Measurements from ENCODE around the gene OTOF. TPM values are rescaled to one million over a fixed set of nuclear protein-coding genes. Genes with fewer than 3 reads are reported as not detected.

Gene OTOF
- total RNA-seq, 4 donors from 2014 or later = 0.21 TPM; not detected in 3

DNA sequence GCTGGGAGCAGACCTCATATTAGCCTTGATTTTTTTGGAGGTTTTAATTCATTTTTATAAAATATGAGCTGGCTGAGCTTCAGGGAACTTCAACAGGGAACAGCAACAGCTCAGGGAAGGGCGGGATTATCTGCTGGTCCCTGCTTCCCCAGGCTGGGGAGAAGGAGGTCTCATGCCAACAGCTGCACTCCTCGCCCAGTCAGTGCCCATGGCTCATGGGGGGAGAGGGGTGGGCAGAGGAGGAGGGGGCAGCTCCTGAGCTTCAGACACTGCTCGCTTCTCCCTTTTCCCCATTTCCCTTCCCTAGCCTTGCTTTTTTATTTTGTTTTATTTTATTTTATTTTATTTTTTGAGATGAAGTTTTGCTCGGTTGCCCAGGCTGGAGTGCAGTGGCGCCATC, 442 bp upstream of the OTOF start:
- no peak for DNase-seq
- Histone ChIP-seq H3K4me1 (no peaks in the 10 kb centered on the region), H3K9me3 (no peaks in the 10 kb centered on the region), H3K4me3 (no peak overlapping the region), H3K27me3 (no peaks in the 10 kb centered on the region), H3K36me3 (no peaks in the 10 kb centered on the region), H3K27ac (no peak overlapping the region)
- intact Hi-C loops (cut with DNase I; ENCODE audit: low total_unique reads) = no loop called here
- no peak for TF ChIP-seq POLR2A (IDR thresholded peaks at IDR 0.05)
- TF ChIP-seq, protein P1, sequence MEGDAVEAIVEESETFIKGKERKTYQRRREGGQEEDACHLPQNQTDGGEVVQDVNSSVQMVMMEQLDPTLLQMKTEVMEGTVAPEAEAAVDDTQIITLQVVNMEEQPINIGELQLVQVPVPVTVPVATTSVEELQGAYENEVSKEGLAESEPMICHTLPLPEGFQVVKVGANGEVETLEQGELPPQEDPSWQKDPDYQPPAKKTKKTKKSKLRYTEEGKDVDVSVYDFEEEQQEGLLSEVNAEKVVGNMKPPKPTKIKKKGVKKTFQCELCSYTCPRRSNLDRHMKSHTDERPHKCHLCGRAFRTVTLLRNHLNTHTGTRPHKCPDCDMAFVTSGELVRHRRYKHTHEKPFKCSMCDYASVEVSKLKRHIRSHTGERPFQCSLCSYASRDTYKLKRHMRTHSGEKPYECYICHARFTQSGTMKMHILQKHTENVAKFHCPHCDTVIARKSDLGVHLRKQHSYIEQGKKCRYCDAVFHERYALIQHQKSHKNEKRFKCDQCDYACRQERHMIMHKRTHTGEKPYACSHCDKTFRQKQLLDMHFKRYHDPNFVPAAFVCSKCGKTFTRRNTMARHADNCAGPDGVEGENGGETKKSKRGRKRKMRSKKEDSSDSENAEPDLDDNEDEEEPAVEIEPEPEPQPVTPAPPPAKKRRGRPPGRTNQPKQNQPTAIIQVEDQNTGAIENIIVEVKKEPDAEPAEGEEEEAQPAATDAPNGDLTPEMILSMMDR (IDR thresholded peaks at IDR 0.05) = no peak

DNA sequence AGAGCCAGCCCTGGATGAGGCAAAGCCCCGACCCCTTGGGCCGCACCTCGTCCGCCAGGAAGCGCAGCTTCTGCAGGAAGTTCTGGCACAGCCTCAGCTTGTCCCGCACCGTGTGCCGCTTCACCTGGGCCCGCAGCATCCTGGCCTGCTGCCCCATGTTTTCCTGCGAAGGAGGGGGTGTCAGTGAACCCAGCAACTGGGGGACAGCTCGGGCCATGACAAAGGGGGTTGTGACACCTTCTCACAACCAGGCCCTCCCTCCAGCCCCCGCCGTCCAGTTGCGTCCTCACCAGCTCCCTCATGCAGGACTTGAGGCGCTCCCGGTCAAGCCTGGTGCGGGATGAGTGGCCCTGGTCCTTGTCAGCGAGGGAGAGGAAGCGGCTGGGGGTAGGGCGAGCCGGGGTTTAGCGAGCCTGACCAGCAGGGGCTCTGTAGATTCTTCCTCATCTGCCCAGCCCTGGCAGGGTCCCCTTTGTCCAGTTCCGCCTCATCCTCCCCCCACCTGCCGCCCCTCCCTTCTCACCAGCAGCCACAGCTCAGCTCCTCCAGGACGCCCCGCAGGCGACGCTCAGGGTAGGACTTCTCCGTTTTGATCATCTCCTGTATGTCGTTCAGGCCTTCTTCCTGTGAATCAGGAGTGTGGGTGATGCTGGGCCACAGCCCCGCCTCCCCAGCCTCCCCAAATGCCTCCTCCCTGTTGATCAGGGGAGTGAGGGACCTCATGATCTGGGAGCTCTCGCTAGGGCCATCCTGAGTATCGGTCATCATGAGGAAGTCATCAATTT, 606 bp downstream of the OTOF start:
- DNase-seq = no peak
- H3K36me3 ChIP-seq = no peaks in the 10 kb centered on the region
- H3K9me3 ChIP-seq = no peaks in the 10 kb centered on the region
- no peaks in the 10 kb centered on the region for H3K27me3 ChIP-seq
- TF ChIP-seq, protein P1 (IDR thresholded peaks at IDR 0.05) = no peak
- TF ChIP-seq POLR2A (IDR thresholded peaks at IDR 0.05) = no peak
- H3K4me3 ChIP-seq = no peak overlapping the region
- H3K4me1 ChIP-seq = no peaks in the 10 kb centered on the region
- intact Hi-C loops (cut with DNase I; ENCODE audit: low total_unique reads) = no loop called here
- no peak overlapping the region for H3K27ac ChIP-seq

DNA sequence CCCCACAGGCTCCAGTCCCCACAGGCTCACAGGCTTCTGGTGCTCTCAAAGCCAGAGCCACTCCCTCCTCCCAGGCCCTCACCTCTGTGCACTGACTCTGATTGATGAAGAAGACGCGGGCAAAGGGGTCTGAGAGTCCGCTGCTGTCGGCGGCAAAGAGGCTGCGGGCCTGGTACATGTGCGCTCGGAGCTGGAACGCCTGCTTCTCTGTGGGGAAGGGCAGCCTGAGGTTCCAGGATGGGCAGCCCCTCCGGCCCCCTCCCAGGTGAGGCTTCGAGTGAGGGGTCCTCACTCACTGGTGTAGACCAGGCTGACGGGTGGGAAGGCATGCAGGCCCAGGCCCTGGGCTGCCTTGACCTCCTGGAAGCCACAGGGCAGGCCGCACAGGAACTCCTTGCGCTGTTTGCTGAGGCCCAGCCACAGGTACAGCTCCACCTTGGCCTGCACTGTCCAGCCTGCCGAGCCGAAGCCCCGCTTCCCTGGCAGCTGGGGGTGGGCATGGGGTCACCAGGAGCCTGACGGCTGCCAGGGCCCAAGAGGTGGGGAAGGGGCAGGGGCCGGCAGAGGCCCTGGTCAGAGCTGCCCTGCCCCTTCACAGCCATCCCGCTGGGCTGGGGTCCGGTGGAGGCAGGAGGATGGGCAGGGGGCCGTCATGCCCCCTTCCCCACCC, 2.0 kb downstream of the OTOF start:
- TF ChIP-seq POLR2A (IDR thresholded peaks at IDR 0.05) = no peak
- TF ChIP-seq, protein P1 (IDR thresholded peaks at IDR 0.05) = no peak
- Histone ChIP-seq H3K27me3 (no peaks in the 10 kb centered on the region), H3K9me3 (no peaks in the 10 kb centered on the region), H3K27ac (no peak overlapping the region), H3K4me1 (no peaks in the 10 kb centered on the region), H3K36me3 (no peaks in the 10 kb centered on the region), H3K4me3 (no peak overlapping the region)
- DNase-seq = no peak
- intact Hi-C loops (cut with DNase I; ENCODE audit: low total_unique reads) = no loop called here

DNA sequence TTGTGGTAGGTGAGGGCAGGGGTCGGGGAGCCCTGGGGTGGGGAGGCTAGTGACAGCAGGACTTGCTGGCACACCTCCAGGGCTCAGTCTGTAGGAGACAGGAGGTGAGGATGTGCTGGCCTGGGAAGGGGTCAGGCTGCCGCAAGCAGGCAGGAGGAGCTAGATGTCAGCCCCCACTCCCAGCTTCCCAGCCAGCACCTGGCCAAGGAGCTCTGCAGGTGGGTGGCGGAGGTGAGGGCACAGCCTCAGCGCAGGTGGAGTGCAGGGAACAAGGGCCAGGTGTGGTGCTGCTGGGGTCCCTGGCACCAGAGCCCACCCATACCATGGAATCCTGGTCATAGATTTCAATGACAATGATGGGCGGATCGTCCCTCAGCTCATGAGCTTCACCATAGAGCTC, 2.9 kb downstream of the OTOF start:
- no peaks in the 10 kb centered on the region for H3K9me3 ChIP-seq
- H3K36me3 ChIP-seq = no peaks in the 10 kb centered on the region
- H3K27ac ChIP-seq = no peak overlapping the region
- no peak for DNase-seq
- intact Hi-C loops (cut with DNase I; ENCODE audit: low total_unique reads) = no loop called here
- TF ChIP-seq, protein P1 (IDR thresholded peaks at IDR 0.05) = no peak
- no peak for TF ChIP-seq POLR2A (IDR thresholded peaks at IDR 0.05)
- H3K4me1 ChIP-seq = no peaks in the 10 kb centered on the region
- H3K27me3 ChIP-seq = no peaks in the 10 kb centered on the region
- H3K4me3 ChIP-seq = no peak overlapping the region

DNA sequence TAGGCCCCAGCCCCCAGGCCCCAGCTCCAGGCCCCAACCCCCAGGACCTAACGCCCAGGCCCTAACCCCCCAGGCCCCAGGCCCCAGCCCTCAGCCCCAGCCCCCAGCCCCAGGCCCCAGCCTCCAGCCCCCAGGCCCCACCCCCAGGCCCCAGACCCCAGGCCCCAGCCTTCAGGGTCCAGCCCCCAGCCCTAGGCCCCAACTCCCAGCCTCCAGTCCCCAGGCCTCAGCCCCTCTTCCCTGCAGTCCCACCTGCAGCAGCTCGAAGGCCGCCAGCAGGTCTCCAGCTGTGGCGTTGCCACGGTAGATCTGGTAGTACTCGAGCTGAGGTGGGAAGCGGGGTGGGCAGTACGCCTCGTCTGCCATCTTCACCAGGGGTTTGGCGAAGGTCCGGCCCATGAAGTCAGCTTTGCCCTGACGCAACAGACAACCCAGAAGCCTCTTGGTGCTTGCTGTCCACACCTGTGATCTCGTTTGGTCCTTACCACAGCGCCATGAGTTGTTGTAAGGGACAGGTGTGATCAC, 3.6 kb downstream of the OTOF start:
- no peak overlapping the region for H3K27ac ChIP-seq
- intact Hi-C loops (cut with DNase I; ENCODE audit: low total_unique reads) = no loop called here
- H3K36me3 ChIP-seq = no peaks in the 10 kb centered on the region
- TF ChIP-seq, protein P1 (IDR thresholded peaks at IDR 0.05) = no peak
- TF ChIP-seq POLR2A (IDR thresholded peaks at IDR 0.05) = no peak
- no peak overlapping the region for H3K4me3 ChIP-seq
- H3K9me3 ChIP-seq = no peaks in the 10 kb centered on the region
- no peaks in the 10 kb centered on the region for H3K4me1 ChIP-seq
- H3K27me3 ChIP-seq = no peaks in the 10 kb centered on the region
- DNase-seq = no peak

Data from uterus (tissue), 4 donors.